ENCODE results near the gene MID2.
A peak's percentile ranks its signal among the peaks of the same experiment; 100 is the strongest.
"Not testable (repeated sequence)": the region's sequence is repeated elsewhere in the genome, so short reads cannot be mapped to it uniquely, and the experiment has no call there.

Gene MID2

DNA sequence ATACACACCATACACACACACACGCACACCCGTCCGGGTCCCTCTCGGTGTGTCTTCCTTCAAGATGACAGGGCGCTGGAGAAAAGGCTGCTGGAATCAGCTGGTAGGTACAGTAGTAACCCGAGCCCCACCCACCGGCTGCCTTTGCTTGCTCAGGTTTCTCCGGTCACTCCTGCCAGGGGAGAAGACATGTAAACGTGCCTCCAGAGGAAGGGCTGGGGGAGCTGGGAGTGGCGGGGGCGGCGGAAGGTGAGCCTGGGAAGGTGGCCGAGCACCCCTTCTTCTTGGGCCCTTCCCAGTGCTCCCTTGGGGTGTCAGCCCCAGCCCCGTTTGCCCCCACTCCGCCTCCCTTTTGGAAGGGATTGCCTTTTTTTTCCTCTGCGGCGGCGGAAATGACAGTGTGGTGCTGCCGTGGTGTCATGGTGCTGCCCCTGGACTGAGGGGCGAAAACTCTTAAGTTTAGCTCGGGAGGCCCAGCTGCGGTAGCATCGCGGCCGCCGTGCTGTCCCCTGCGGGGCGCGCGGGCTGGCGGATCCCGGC lies at the start of gene MID2:
TSS of gene MID2 (plus strand) at position 169 of the 540 bp plus-strand sequence. CDS start 561 bp downstream, outside the sequence.
- in situ Hi-C loops (cut with HindIII; ENCODE audit: low pct_unique_long_range_greater_than_20kb, low sequenced_read_pairs): no loop called here
- no peak for TF ChIP-seq JUND (IDR thresholded peaks at IDR 0.05; ENCODE audit: low read depth)
- peak; percentile 21 to 73 for DNase-seq (ENCODE audit: low read depth in 1 of 2, low spot score in 1 of 2)

- no peak for TF ChIP-seq JUND (IDR thresholded peaks at IDR 0.05; ENCODE audit: low read depth)
- in situ Hi-C loops (cut with HindIII; ENCODE audit: low pct_unique_long_range_greater_than_20kb, low sequenced_read_pairs): no loop called here
- DNase-seq (ENCODE audit: low read depth in 1 of 2, low spot score in 1 of 2): peak; percentile 33 to 85
Observed at GRCh38 chrX:107776649-107777535, 48.8 kb upstream of the MID2 start.

DNA sequence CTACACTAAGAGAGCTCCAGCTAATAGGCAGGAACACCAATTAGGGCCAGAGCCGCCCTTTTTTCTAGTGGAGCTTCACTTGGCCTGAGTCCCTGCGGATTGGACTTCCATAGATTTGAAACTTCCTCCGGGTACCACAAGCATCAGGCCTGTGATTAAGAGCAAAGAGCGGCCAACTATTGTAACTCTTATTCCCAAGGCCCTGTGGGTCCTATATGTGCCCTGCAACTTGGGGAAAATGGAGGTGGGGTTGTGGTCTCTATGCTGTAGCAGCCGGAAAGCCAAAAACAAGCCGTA lies 48.2 kb upstream of the MID2 start, which contains the start of gene NCBP2L:
TSS of gene NCBP2L (plus strand) at position 198 of the 297 bp plus-strand sequence. CDS start 16,488 bp downstream, outside the sequence.
- in situ Hi-C loops (cut with HindIII; ENCODE audit: low pct_unique_long_range_greater_than_20kb, low sequenced_read_pairs): no loop called here
- TF ChIP-seq JUND (IDR thresholded peaks at IDR 0.05; ENCODE audit: low read depth): no peak
- no peak for DNase-seq (ENCODE audit: low read depth in 1 of 2, low spot score in 1 of 2)

DNA sequence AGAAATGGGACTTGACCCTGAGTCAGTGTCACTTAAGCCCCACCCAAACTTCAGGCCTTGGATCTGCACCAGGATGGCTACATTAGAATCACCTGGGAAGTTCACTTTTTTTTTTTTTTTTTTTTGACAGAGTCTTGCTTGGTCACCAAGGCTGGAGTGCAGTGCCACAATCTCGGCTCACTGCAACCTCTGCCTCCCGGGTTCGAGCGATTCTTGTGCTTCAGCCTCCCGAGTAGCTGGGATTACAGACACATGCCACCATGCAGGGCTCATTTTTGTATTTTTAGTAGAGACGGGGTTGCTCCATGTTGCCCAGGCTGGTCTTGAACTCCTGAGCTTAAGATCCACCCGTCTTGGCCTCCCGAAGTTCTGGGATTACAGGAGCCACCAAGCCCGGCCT lies 45.1 kb upstream of the MID2 start:
- TF ChIP-seq JUND (IDR thresholded peaks at IDR 0.05; ENCODE audit: low read depth): no peak
- DNase-seq (ENCODE audit: low read depth in 1 of 2, low spot score in 1 of 2): no peak
- in situ Hi-C loops (cut with HindIII; ENCODE audit: low pct_unique_long_range_greater_than_20kb, low sequenced_read_pairs): no loop called here

DNA sequence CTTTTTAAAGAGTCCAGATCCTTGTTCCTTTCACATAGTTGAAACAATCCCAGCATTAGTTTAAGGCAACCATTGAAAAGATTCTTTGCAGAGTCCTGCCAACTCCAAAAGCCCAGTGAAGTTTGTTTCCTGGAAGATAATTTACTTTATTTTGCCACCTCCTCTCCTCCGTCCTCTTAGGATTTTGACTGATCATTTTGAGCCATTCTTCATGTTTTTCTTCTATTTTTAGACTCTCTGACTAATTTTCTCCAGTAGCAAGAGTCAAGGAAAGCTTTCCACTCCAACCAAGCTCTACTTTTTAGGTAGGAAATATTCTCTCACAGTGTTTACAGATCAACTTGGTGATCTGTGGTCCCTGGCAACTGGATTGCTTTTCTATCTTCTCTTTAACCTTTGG lies 37.8 kb upstream of the MID2 start:
- TF ChIP-seq JUND (IDR thresholded peaks at IDR 0.05; ENCODE audit: low read depth): no peak
- DNase-seq (ENCODE audit: low read depth in 1 of 2, low spot score in 1 of 2): no peak
- in situ Hi-C loops (cut with HindIII; ENCODE audit: low pct_unique_long_range_greater_than_20kb, low sequenced_read_pairs): no loop called here

DNA sequence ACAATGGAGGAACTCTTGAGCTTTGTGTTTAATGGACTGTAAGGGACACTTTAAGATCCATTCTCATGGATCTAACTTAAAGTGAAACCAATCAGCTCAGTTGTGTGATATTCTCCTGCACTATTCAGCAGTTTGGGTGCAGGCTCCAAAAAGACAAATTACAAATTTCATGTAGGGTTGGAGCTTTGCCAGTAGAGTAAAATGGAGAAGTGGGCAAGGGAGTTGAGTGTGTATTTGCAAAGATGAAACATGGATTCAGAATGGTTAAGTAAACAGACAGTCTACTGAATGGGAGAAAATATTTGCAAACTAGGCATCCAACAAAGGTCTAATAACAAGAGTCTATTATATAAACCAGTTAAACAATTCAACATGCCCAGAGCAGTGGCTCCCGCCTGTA lies 21.2 kb upstream of the MID2 start:
- in situ Hi-C loops (cut with HindIII; ENCODE audit: low pct_unique_long_range_greater_than_20kb, low sequenced_read_pairs): no loop called here
- TF ChIP-seq JUND (IDR thresholded peaks at IDR 0.05; ENCODE audit: low read depth): no peak
- no peak for DNase-seq (ENCODE audit: low read depth in 1 of 2, low spot score in 1 of 2)

DNA sequence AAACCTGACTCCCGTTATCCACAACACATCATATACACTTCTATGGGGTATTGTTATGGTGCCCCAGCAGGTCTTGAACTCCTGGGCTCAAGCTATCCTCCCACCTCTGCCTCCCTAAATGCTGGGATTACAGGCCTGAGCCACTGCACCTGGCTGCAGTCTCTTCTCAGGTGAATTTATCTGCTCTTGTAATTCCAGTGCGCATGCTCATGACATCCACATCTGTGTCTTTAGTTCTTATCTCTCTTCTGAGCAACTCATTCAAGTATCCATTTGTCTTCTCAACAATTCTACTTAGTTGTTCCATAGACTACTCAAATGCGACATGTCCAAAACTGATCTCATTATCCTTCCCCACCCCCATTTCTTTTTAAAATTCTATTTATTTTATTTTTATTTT lies 20.5 kb upstream of the MID2 start:
- DNase-seq (ENCODE audit: low read depth in 1 of 2, low spot score in 1 of 2): no peak
- no peak for TF ChIP-seq JUND (IDR thresholded peaks at IDR 0.05; ENCODE audit: low read depth)
- in situ Hi-C loops (cut with HindIII; ENCODE audit: low pct_unique_long_range_greater_than_20kb, low sequenced_read_pairs): no loop called here

- DNase-seq (ENCODE audit: low read depth in 1 of 2, low spot score in 1 of 2); in situ Hi-C loops (cut with HindIII; ENCODE audit: low pct_unique_long_range_greater_than_20kb, low sequenced_read_pairs): not testable (repeated sequence)
Observed at GRCh38 chrX:107810053-107810452, 15.6 kb upstream of the MID2 start.

GRCh38 chrX:107818900-107819521 lies 6.7 kb upstream of the MID2 start:
- no peak for TF ChIP-seq JUND (IDR thresholded peaks at IDR 0.05; ENCODE audit: low read depth)
- in situ Hi-C loops (cut with HindIII; ENCODE audit: low pct_unique_long_range_greater_than_20kb, low sequenced_read_pairs): no loop called here
- DNase-seq (ENCODE audit: low read depth in 1 of 2, low spot score in 1 of 2): no peak

- in situ Hi-C loops (cut with HindIII; ENCODE audit: low pct_unique_long_range_greater_than_20kb, low sequenced_read_pairs): no loop called here
- peak in 1 of 2 experiments; percentile 18 for DNase-seq (ENCODE audit: low read depth in 1 of 2, low spot score in 1 of 2)
- no peak for TF ChIP-seq JUND (IDR thresholded peaks at IDR 0.05; ENCODE audit: low read depth)
Observed at GRCh38 chrX:107823042-107823441, 2.6 kb upstream of the MID2 start.

- DNase-seq (ENCODE audit: low read depth in 1 of 2, low spot score in 1 of 2): no peak
- in situ Hi-C loops (cut with HindIII; ENCODE audit: low pct_unique_long_range_greater_than_20kb, low sequenced_read_pairs): no loop called here
- TF ChIP-seq JUND (IDR thresholded peaks at IDR 0.05; ENCODE audit: low read depth): no peak
Observed at GRCh38 chrX:107823456-107823855, 2.2 kb upstream of the MID2 start.

GRCh38 chrX:107826238-107827029 lies 768 bp downstream of the MID2 start:
- no peak for TF ChIP-seq JUND (IDR thresholded peaks at IDR 0.05; ENCODE audit: low read depth)
- in situ Hi-C loops (cut with HindIII; ENCODE audit: low pct_unique_long_range_greater_than_20kb, low sequenced_read_pairs): no loop called here
- peak in 1 of 2 experiments; percentile 30 for DNase-seq (ENCODE audit: low read depth in 1 of 2, low spot score in 1 of 2)

All from T47D (cell line).